ENCODE data around the gene UCHL1.
"Not testable (repeated sequence)": the region's sequence is repeated elsewhere in the genome, so short reads cannot be mapped to it uniquely, and the experiment has no call there.

Gene UCHL1

GRCh38 chr4:41236508-41236907, 20.2 kb upstream of the UCHL1 start:
- DNase-seq (ENCODE audit: low read depth) = no peak

DNA sequence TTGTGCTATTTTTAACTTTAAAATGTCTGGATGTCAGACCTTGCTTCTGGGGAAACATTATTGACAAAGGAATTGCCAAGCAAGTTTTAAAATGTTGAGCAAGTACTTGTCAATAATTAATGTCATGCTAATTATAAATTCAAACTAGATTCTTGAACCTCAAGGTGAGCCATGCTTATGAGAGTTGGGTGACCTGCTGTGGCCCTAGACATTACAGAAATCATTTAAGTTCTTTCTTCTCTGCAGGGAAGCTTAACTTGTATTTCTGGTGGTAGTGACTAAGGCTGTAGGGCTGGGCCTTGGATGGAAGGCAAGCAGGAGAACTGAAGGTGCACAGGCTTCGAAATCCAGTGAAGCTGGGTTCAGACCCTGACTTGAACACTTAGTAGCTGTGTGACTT, 14.8 kb upstream of the UCHL1 start:
- DNase-seq (ENCODE audit: low read depth) = no peak

DNA sequence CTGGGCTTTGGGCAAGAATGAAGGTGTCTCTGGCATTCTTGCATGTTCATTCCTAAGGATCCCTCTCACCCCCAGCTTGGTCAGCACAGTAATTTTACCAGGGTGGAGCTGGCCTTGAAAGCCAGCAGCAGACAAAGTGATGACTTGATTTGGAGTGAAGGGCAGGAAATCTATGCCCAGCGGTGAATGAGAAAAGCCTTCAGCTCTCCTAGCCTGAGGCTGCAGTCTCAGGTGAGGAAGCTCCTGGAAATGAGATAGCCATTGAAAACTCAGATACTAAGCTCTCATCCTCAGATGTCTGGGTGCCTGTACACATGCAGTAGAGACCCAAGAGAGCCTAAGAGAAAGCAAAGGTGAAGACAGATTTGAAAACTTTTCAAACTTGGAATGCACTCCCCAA, 10.7 kb upstream of the UCHL1 start:
- no peak for DNase-seq (ENCODE audit: low read depth)

GRCh38 chr4:41256131-41256739, 493 bp upstream of the UCHL1 start:
- DNase-seq (ENCODE audit: low read depth) = no peak

DNA sequence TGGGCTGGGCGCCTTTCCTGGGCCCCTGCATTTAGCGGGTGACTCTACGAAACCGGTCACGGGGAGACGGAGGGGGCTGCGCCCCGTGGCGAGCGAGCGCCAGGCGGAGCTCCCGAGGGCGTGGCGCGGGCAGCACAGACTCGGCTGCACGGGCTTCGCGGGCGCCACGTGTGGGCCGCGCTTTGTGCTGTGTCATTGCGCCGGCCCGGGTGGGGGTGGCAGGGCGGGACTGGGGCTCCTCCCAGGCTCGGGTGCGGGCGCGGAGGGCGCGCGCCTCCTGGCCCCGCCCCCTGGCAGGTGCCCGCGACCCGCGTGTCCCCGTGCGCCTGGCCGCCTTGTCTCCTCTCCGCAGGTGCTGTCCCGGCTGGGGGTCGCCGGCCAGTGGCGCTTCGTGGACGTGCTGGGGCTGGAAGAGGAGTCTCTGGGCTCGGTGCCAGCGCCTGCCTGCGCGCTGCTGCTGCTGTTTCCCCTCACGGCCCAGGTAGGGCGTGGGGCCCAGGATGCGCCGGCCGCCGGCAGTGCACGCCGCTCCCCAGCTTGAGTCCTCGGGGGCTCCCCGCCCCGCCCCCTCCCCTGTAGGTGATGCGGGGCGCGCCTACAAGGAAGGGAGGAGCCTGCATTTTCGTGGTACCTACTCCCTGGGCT, 651 bp downstream of the UCHL1 start:
- no peak for DNase-seq (ENCODE audit: low read depth)

- no peak for DNase-seq (ENCODE audit: low read depth)
Observed at GRCh38 chr4:41257906-41258305, 1.2 kb downstream of the UCHL1 start.

- DNase-seq (ENCODE audit: low read depth) = no peak
Observed at GRCh38 chr4:41258783-41259182, 2.1 kb downstream of the UCHL1 start.

- no peak for DNase-seq (ENCODE audit: low read depth)
Observed at GRCh38 chr4:41260116-41260733, 3.5 kb downstream of the UCHL1 start.

- DNase-seq (ENCODE audit: low read depth) = no peak
Observed at GRCh38 chr4:41262198-41262597, 5.5 kb downstream of the UCHL1 start.

- DNase-seq (ENCODE audit: low read depth) = no peak
Observed at GRCh38 chr4:41264212-41264611, 7.5 kb downstream of the UCHL1 start.

DNA sequence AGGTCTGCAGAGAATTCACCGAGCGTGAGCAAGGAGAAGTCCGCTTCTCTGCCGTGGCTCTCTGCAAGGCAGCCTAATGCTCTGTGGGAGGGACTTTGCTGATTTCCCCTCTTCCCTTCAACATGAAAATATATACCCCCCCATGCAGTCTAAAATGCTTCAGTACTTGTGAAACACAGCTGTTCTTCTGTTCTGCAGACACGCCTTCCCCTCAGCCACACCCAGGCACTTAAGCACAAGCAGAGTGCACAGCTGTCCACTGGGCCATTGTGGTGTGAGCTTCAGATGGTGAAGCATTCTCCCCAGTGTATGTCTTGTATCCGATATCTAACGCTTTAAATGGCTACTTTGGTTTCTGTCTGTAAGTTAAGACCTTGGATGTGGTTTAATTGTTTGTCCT, 11.3 kb downstream of the UCHL1 start:
- DNase-seq (ENCODE audit: low read depth) = no peak

DNA sequence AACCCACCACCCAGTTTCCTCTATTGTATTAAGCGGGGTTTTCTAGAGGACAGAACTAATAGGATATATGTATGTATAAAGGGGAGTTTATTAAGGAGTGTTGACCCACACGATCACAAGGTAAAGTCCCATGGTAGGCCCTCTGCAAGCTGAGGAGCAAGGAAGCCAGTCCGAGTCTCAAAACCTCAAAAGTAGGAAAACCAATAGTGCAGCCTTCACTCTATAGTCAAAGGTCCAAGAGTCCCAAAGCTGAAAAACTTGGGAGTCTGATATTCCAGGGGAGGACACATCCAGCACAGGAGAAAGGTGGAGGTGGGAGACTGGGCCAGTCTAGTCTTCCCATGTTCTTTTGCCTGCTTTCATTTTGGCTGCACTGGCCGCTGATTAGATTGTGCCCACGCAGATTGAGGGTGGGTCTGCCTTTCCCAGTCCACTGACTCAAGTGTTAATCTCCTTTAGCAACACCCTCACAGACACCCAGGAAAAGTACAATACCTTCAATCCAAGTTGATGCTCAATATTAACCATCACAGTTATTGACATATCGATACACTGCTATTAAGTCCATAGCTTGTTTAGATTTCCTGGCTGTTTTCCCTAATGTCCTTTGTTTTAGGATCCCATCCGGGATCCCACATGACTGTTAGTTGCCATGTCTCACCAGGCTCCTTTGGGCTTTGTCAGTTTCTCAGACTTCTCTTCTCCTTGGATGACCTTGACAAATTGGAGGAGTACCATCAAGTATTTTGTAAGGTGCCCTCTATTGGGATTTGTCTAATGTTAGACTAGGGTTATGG, 12.2 kb downstream of the UCHL1 start:
- no peak for DNase-seq (ENCODE audit: low read depth)

DNA sequence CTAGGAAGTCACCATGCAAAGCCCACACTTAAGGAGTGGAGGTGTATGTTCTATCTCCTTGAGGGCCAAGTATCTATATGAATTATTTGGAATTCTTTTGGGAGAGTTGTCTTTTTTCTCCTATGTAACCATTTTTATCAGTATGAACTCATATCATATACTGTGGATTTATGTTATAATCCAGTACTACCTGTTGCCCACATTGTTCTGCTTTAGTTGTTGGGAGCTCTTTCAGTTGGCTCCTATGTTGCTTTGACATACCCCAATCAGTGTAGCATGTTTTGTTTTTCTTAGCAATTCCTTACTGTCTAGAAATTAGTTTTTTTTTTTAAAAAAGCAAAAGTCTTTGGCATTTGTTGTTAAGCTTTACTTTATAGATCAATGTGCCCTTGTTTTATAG, 13.0 kb downstream of the UCHL1 start:
- DNase-seq (ENCODE audit: low read depth) = no peak

DNA sequence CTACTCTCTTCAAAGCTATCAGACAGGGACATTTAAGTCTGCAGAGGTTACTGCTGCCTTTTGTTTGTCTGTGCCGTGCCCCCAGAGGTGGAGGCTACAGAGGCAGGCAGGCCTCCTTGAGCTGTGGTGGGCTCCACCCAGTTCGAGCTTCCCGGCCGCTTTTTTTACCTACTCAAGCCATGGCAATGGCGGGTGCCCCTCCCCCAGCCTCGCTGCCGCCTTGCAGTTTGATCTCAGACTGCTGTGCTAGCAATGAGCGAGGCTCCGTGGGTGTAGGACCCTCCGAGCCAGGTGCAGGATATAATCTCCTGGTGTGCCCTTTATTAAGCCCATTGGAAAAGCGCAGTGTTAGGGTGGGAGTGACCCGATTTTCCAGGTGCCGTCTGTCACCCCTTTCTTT, 19.2 kb downstream of the UCHL1 start:
- not testable (repeated sequence) for DNase-seq (ENCODE audit: low read depth)

DNA sequence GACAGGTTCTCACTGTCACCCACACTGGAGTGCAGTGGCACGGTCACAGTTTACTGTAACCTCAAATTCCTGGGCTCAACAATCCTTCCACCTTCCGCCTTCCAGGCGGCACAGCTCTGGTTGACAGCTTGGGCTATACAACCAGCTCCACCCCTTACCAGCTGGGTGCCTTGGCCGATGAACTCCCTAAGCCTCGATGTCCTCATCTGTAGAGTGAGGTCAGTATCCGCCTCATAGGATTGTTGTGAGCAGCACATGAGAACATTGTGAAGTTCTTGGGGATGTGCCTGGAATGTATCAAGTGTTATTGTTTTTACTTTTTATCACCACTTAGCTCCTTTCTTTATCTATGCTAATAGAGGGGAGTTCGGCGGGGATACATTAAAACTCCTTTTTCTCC, 23.3 kb downstream of the UCHL1 start:
- DNase-seq (ENCODE audit: low read depth) = no peak

- DNase-seq (ENCODE audit: low read depth) = peak; percentile 37
Observed at GRCh38 chr4:41281038-41281634, 24.4 kb downstream of the UCHL1 start.

DNA sequence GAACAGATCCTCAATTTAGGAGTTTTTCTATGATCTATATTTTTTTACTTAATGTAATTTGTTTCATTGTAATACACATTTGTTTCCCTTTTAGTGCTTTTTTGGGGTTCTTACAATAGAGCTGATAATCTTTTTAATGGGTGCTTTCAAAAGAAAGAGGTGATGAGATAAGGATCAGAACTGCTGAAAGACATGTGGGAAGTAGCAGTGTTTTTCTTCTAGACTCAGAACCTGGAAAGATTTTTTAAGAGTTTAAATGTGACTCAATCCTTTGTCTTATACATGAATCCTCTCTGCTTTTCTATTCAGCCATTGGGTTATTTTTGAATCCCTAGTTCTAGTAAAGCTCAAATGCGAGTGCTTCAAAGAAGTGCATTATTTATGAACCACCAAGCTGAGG, 25.6 kb downstream of the UCHL1 start:
- no peak for DNase-seq (ENCODE audit: low read depth)

- no peak for DNase-seq (ENCODE audit: low read depth)
Observed at GRCh38 chr4:41285202-41285863, 28.6 kb downstream of the UCHL1 start.

- DNase-seq (ENCODE audit: low read depth) = no peak
Observed at GRCh38 chr4:41285864-41286235, 29.1 kb downstream of the UCHL1 start.

DNA sequence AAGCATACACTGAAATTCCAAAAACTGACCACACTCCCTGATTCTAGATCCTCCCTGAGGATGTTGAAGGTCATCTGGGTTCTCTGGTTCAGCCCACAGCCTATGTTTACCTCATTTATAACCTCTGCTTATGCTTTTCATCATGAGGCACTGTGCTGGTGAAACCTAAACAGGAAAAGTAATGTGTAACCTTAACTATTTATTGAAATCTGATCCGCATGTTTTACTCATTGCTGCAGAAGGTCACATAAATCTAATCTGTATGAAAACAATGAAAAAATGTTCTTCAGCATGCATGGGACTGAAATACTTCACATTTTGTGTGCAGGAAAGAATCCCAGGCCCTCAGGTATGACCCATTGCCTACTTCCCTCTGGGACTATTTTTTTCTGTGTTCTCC, 30.3 kb downstream of the UCHL1 start:
- DNase-seq (ENCODE audit: low read depth) = no peak

GRCh38 chr4:41287852-41288251, 31.1 kb downstream of the UCHL1 start:
- no peak for DNase-seq (ENCODE audit: low read depth)

DNA sequence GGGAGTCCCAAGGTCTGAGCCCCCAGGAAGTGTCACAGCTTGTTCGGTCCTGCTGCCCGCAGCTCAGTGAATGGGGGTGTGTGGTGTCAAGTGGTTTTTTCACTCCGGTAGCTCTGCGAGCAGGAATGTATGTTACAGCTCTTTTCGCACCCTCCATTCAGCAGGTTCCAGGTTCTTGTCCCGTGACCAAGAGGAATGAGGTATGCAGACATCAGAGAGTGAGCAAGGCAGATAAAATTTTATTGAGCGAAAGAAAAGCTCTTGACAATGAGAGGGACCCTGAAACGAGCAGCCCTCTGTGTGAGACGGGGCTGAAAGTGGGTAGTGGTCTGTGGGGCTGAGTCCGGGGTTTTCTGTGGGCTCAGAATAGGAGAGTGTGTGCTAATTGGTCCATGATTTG, 31.5 kb downstream of the UCHL1 start:
- no peak for DNase-seq (ENCODE audit: low read depth)
